Measurements from ENCODE around the gene GRIK1.

- TF ChIP-seq, protein P1, sequence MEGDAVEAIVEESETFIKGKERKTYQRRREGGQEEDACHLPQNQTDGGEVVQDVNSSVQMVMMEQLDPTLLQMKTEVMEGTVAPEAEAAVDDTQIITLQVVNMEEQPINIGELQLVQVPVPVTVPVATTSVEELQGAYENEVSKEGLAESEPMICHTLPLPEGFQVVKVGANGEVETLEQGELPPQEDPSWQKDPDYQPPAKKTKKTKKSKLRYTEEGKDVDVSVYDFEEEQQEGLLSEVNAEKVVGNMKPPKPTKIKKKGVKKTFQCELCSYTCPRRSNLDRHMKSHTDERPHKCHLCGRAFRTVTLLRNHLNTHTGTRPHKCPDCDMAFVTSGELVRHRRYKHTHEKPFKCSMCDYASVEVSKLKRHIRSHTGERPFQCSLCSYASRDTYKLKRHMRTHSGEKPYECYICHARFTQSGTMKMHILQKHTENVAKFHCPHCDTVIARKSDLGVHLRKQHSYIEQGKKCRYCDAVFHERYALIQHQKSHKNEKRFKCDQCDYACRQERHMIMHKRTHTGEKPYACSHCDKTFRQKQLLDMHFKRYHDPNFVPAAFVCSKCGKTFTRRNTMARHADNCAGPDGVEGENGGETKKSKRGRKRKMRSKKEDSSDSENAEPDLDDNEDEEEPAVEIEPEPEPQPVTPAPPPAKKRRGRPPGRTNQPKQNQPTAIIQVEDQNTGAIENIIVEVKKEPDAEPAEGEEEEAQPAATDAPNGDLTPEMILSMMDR (IDR thresholded peaks at IDR 0.05): no peak
- TF ChIP-seq EZH2 (IDR thresholded peaks at IDR 0.05; ENCODE audit: borderline replicate concordance, insufficient read depth, low read depth, low read length, poor library complexity, severe bottlenecking): no peak
These were observed 430.7 kb downstream of the GRIK1 start for GRCh38 chr21:29509121-29509520.
